ENCODE measurements around the gene RBM19.

The RBM19 gene

GRCh38 chr12:113844495-113845210 lies 121.5 kb downstream of the RBM19 start:
- Histone ChIP-seq H4K20me1 (ENCODE audit: insufficient read depth, low read length) (no peaks in the 10 kb centered on the region), H3K9me2 (replicated peaks; ENCODE audit: insufficient read depth, low read length) (no peaks in the 10 kb centered on the region), H3K79me2 (ENCODE audit: low read length) (no peaks in the 10 kb centered on the region), H3K27me3 (replicated peaks; ENCODE audit: insufficient read depth, low read length) (no peaks in the 10 kb centered on the region), H3K4me2 (ENCODE audit: low read depth, low read length) (no peak overlapping the region), H3K9ac (ENCODE audit: low read length) (no peak overlapping the region), H3K27ac (ENCODE audit: low read length) (no peak overlapping the region), H3K4me1 (ENCODE audit: low read length) (no peaks in the 10 kb centered on the region), H3K36me3 (replicated peaks; ENCODE audit: insufficient read depth, low read length) (no peaks in the 10 kb centered on the region), H3F3A (ENCODE audit: insufficient read depth, low read length) (no peaks in the 10 kb centered on the region), H3K9me3 (replicated peaks; ENCODE audit: insufficient read depth, low read length) (no peaks in the 10 kb centered on the region), H2AFZ (ENCODE audit: low read length) (no peak overlapping the region), H3K4me3 (ENCODE audit: low read length) (no peak overlapping the region)
- no peak for DNase-seq
- no peak for TF ChIP-seq EZH2phosphoT487 (IDR thresholded peaks at IDR 0.05; ENCODE audit: low read length)
- TF ChIP-seq CTCF (IDR thresholded peaks at IDR 0.05; ENCODE audit: low read length), result no peak
- no peak for TF ChIP-seq EZH2 (optimal IDR thresholded peaks at IDR 0.05; ENCODE audit: low read depth, low read length)

GRCh38 chr12:113842699-113843098 lies 123.4 kb downstream of the RBM19 start:
- Histone ChIP-seq H3K4me3 (ENCODE audit: low read length) (no peak overlapping the region), H3K36me3 (replicated peaks; ENCODE audit: insufficient read depth, low read length) (no peaks in the 10 kb centered on the region), H3K27ac (ENCODE audit: low read length) (no peak overlapping the region), H3F3A (ENCODE audit: insufficient read depth, low read length) (no peaks in the 10 kb centered on the region), H3K9me2 (replicated peaks; ENCODE audit: insufficient read depth, low read length) (no peaks in the 10 kb centered on the region), H3K4me2 (ENCODE audit: low read depth, low read length) (no peak overlapping the region), H3K79me2 (ENCODE audit: low read length) (no peaks in the 10 kb centered on the region), H3K27me3 (replicated peaks; ENCODE audit: insufficient read depth, low read length) (no peaks in the 10 kb centered on the region), H2AFZ (ENCODE audit: low read length) (no peak overlapping the region), H3K9me3 (replicated peaks; ENCODE audit: insufficient read depth, low read length) (no peaks in the 10 kb centered on the region), H3K9ac (ENCODE audit: low read length) (no peak overlapping the region), H4K20me1 (ENCODE audit: insufficient read depth, low read length) (no peaks in the 10 kb centered on the region), H3K4me1 (ENCODE audit: low read length) (no peaks in the 10 kb centered on the region)
- DNase-seq, result no peak
- TF ChIP-seq EZH2phosphoT487 (IDR thresholded peaks at IDR 0.05; ENCODE audit: low read length), result no peak
- no peak for TF ChIP-seq CTCF (IDR thresholded peaks at IDR 0.05; ENCODE audit: low read length)
- TF ChIP-seq EZH2 (optimal IDR thresholded peaks at IDR 0.05; ENCODE audit: low read depth, low read length), result no peak

- Histone ChIP-seq H3K27ac (ENCODE audit: low read length) (no peak overlapping the region), H4K20me1 (ENCODE audit: insufficient read depth, low read length) (no peaks in the 10 kb centered on the region), H3F3A (ENCODE audit: insufficient read depth, low read length) (no peaks in the 10 kb centered on the region), H3K36me3 (replicated peaks; ENCODE audit: insufficient read depth, low read length) (no peaks in the 10 kb centered on the region), H3K79me2 (ENCODE audit: low read length) (no peaks in the 10 kb centered on the region), H3K4me1 (ENCODE audit: low read length) (no peaks in the 10 kb centered on the region), H3K4me2 (ENCODE audit: low read depth, low read length) (no peak overlapping the region), H2AFZ (ENCODE audit: low read length) (no peak overlapping the region), H3K4me3 (ENCODE audit: low read length) (no peak overlapping the region), H3K9ac (ENCODE audit: low read length) (no peak overlapping the region), H3K27me3 (replicated peaks; ENCODE audit: insufficient read depth, low read length) (no peaks in the 10 kb centered on the region), H3K9me2 (replicated peaks; ENCODE audit: insufficient read depth, low read length) (no peaks in the 10 kb centered on the region), H3K9me3 (replicated peaks; ENCODE audit: insufficient read depth, low read length) (no peaks in the 10 kb centered on the region)
- TF ChIP-seq CTCF (IDR thresholded peaks at IDR 0.05; ENCODE audit: low read length) (no peak), EZH2phosphoT487 (IDR thresholded peaks at IDR 0.05; ENCODE audit: low read length) (no peak), EZH2 (optimal IDR thresholded peaks at IDR 0.05; ENCODE audit: low read depth, low read length) (no peak)
- DNase-seq, result no peak
Measured at GRCh38 chr12:113841786-113842185, 124.3 kb downstream of the RBM19 start.
